Hepatocyte (in vitro differentiated cells): Measurements from ENCODE around the gene ADAR. TPM values are rescaled to one million over a fixed set of nuclear protein-coding genes. Genes with fewer than 3 reads are reported as not detected.

Experiments used
- DNase-seq: peaks from one replicate; pipeline ENCODE4 v3.0.0-alpha.2; 2016; ENCODE audit warnings: low spot score
- H2AFZ ChIP-seq: fragments of 200-600 bp; sonication (generic); 2 replicates; pipeline ENCODE4 v1.6.0; 2016; ENCODE audit warnings: antibody characterized with exemption, mild to moderate bottlenecking
- H3K27ac ChIP-seq: fragments of 200-600 bp; sonication (generic); 2 replicates; pipeline ENCODE4 v1.5.1; 2016; ENCODE audit warnings: mild to moderate bottlenecking
- H3K27me3 ChIP-seq: fragments of 200-600 bp; sonication (generic); 2 replicates; pipeline ENCODE4 v1.6.1; 2016
- H3K36me3 ChIP-seq: fragments of 200-600 bp; sonication (generic); replicated peaks from 2 replicates; pipeline ENCODE4 v1.5.1; 2016; ENCODE audit warnings: low read depth; ENCODE audit not compliant: insufficient read depth
- H3K4me1 ChIP-seq: fragments of 200-600 bp; sonication (generic); 2 replicates; pipeline ENCODE4 v1.5.1; 2016; ENCODE audit warnings: mild to moderate bottlenecking, moderate library complexity; ENCODE audit not compliant: insufficient read depth
- H3K4me2 ChIP-seq: fragments of 200-600 bp; sonication (generic); 2 replicates; pipeline ENCODE4 v1.6.0; 2016
- H3K4me3 ChIP-seq: fragments of 200-600 bp; sonication (generic); 2 replicates; pipeline ENCODE4 v1.5.1; 2016; ENCODE audit warnings: mild to moderate bottlenecking
- H3K79me2 ChIP-seq: fragments of 200-600 bp; sonication (generic); 2 replicates; pipeline ENCODE4 v1.6.0; 2017; ENCODE audit warnings: mild to moderate bottlenecking
- H3K9me2 ChIP-seq: fragments of 200-600 bp; sonication (generic); replicated peaks from 2 replicates; pipeline ENCODE4 v1.6.0; 2017; ENCODE audit warnings: mild to moderate bottlenecking; ENCODE audit not compliant: insufficient read depth
- H3K9me3 ChIP-seq: fragments of 200-600 bp; sonication (generic); 2 replicates; pipeline ENCODE4 v1.5.1; 2016; ENCODE audit warnings: low read depth, mild to moderate bottlenecking
- H4K20me1 ChIP-seq: fragments of 200-600 bp; sonication (generic); 2 replicates; pipeline ENCODE4 v1.6.0; 2016; ENCODE audit warnings: mild to moderate bottlenecking; ENCODE audit not compliant: insufficient read depth, poor library complexity, severe bottlenecking
- EZH2 ChIP-seq: fragments of 200-600 bp; sonication (generic); IDR thresholded peaks from 2 replicates; pipeline ENCODE4 v1.6.1; 2016; ENCODE audit warnings: antibody characterized with exemption, mild to moderate bottlenecking, borderline replicate concordance
- EZH2phosphoT487 ChIP-seq: fragments of 200-600 bp; sonication (generic); IDR thresholded peaks from one replicate; pipeline ENCODE4 v1.6.1; 2018; ENCODE audit warnings: antibody characterized with exemption, mild to moderate bottlenecking, low read depth, moderate library complexity; ENCODE audit not compliant: unreplicated experiment, severe bottlenecking
- WGBS: methylation state at CpG from one replicate; pipeline ENCODE4 v1.1.6; 2016; ENCODE audit warnings: low lambda C conversion rate; ENCODE audit errors: missing lambda C conversion rate; 5-methylcytosine and 5-hydroxymethylcytosine counted together
- polyA plus RNA-seq: library from polyadenylated mRNA; unstranded; fragments of >200 nt; fragmentation: Nextera tagmentation; extraction: Ambion mirVana; gene quantifications from 2 replicates; pipeline ENCODE4 v1.2.1, GENCODE V29; 2016
- total RNA-seq: library from RNA; depleted of rRNA; stranded (reverse); fragments of >200 nt; gene quantifications from 2 replicates; pipeline ENCODE4 v1.2.3, GENCODE V29; 2014
- TF ChIP-seq, protein P1 (sequence below): fragments of 200-600 bp; sonication (generic); IDR thresholded peaks from 2 replicates; pipeline ENCODE4 v1.5.1; 2016; ENCODE audit warnings: antibody characterized with exemption, mild to moderate bottlenecking; ENCODE audit not compliant: poor library complexity

ADAR gene
- total and polyA plus RNA-seq, 2 experiments from 2014 or later = 57.4 to 104 TPM

DNA sequence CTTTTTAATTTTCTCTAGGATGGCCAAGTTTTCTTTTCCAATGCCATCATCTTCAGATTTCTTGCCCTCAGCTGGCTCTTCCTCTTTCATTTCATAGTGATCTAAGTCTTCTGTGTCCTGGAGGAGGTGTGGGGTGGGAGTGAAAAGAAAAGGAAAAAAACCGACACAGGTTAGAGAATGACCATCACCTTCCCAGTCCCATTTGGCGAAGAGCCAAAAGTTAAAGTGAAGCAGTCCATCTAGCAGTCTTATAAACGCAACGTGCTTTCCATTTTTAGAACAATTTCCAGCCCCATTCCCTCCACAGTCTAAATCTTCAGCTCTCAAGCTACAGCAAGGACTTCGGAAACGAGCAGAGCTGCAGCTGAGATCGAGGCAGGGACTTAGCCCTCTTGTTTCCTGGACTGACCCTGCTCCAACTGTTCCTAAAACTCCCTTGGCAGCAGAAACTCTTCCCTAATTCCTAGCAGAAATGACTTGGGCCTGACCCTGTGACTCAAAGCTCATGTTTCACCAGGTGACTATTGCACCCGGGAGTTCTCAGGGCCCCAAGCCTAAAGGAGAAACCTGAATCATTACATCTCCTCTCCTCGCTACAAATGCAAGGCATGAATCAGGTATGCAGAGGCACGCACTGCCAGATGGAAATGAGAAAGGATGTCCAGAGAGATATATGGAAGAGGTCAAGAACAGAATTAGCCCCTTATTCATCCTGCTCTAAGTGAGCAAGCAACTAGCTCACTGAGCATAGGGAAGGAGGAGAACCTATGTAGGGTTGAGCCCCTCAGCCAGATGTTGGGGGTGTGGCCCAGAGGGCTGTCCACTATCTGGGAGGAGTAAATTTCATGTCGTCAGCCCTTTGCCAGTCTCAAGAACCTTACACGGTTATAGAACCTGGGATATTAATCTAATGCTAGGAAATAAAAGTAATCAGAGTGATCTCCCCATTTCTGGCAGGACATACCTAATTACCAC is 54.6 kb downstream of the ADAR start:
- Histone ChIP-seq H3K4me1 (peaks cover 8% of the 10 kb centered on the region), H2AFZ (no peak overlapping the region), H3K4me3 (no peak overlapping the region), H3K27ac (no peak overlapping the region), H3K79me2 (peaks cover 39% of the 10 kb centered on the region), H4K20me1 (peaks cover 22% of the 10 kb centered on the region), H3K36me3 (peaks cover 3% of the 10 kb centered on the region), H3K4me2 (no peak overlapping the region), H3K9me2 (no peaks in the 10 kb centered on the region), H3K27me3 (no peaks in the 10 kb centered on the region), H3K9me3 (no peaks in the 10 kb centered on the region)
- no peak for DNase-seq
- 81% methylated on average over 12 of the region's 12 CpGs for WGBS
- TF ChIP-seq EZH2 (no peak), EZH2phosphoT487 (no peak)
- TF ChIP-seq, protein P1, sequence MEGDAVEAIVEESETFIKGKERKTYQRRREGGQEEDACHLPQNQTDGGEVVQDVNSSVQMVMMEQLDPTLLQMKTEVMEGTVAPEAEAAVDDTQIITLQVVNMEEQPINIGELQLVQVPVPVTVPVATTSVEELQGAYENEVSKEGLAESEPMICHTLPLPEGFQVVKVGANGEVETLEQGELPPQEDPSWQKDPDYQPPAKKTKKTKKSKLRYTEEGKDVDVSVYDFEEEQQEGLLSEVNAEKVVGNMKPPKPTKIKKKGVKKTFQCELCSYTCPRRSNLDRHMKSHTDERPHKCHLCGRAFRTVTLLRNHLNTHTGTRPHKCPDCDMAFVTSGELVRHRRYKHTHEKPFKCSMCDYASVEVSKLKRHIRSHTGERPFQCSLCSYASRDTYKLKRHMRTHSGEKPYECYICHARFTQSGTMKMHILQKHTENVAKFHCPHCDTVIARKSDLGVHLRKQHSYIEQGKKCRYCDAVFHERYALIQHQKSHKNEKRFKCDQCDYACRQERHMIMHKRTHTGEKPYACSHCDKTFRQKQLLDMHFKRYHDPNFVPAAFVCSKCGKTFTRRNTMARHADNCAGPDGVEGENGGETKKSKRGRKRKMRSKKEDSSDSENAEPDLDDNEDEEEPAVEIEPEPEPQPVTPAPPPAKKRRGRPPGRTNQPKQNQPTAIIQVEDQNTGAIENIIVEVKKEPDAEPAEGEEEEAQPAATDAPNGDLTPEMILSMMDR = no peak

DNA sequence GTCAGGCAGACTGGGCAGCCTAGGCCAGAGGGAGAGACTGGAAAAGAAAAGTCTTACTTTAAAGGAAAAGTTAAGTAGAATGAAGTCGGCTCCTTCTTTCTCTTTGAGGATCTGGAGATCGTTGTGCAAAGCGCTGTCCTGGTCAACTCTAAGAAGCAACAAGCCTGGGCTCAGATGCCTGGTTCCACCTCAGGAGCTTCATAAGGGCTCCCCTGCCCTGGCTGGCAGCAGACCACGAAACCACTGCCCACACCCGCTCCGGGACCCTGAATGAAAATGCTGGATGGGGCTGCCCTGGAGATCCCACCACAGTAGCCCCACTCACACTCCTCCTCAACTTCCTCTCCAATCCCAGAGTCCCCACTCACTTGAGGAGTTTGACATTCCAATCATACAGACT is 56.0 kb downstream of the ADAR start:
- Histone ChIP-seq H3K4me3 (no peak overlapping the region), H3K79me2 (peaks cover 27% of the 10 kb centered on the region), H3K4me1 (peaks cover 9% of the 10 kb centered on the region), H3K27me3 (no peaks in the 10 kb centered on the region), H3K9me3 (no peaks in the 10 kb centered on the region), H3K27ac (no peak overlapping the region), H3K36me3 (peaks cover 3% of the 10 kb centered on the region), H3K9me2 (no peaks in the 10 kb centered on the region), H3K4me2 (no peak overlapping the region), H4K20me1 (peaks cover 15% of the 10 kb centered on the region), H2AFZ (no peak overlapping the region)
- WGBS = 97% methylated on average over 6 of the region's 6 CpGs
- TF ChIP-seq EZH2phosphoT487 = no peak
- TF ChIP-seq, protein P1 = no peak
- TF ChIP-seq EZH2 = no peak
- no peak for DNase-seq

DNA sequence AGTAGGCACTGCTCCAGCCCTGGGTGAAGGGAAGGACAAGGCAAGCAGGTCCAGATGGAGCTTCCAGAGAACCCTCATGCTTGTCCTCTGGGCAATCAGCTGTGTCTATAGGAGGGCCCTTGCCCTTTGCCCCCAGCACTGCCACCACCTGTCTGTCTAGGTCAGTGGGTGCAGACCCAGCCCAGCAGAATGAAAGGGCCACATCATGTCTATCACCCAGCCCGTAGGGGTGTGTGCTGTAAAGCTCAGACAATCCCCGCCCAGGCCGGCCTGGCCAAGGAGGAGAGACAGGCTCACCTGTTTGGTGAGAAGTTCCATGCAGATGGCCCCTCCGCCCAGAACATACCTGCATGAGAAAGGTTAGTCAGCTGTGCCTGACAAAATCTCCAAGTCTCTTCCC is 56.5 kb downstream of the ADAR start:
- Histone ChIP-seq H3K27me3 (no peaks in the 10 kb centered on the region), H3K4me2 (no peak overlapping the region), H3K9me3 (no peaks in the 10 kb centered on the region), H3K4me3 (no peak overlapping the region), H3K27ac (no peak overlapping the region), H4K20me1 (peaks cover 10% of the 10 kb centered on the region), H3K9me2 (no peaks in the 10 kb centered on the region), H2AFZ (no peak overlapping the region), H3K4me1 (peaks cover 11% of the 10 kb centered on the region), H3K79me2 (peaks cover 22% of the 10 kb centered on the region), H3K36me3 (peaks cover 3% of the 10 kb centered on the region)
- 95% methylated on average over 4 of the region's 4 CpGs for WGBS
- TF ChIP-seq EZH2phosphoT487 = no peak
- no peak for TF ChIP-seq EZH2
- TF ChIP-seq, protein P1 = no peak
- no peak for DNase-seq
